ENCODE measurements around the gene SUN1. TPM values are rescaled to one million over a fixed set of nuclear protein-coding genes. Genes with fewer than 3 reads are reported as not detected.
A peak's percentile ranks its signal among the peaks of the same experiment; 100 is the strongest.

The SUN1 gene
- total and polyA plus RNA-seq, 4 donors = 24.8 to 162 (median 40.1) TPM

DNA sequence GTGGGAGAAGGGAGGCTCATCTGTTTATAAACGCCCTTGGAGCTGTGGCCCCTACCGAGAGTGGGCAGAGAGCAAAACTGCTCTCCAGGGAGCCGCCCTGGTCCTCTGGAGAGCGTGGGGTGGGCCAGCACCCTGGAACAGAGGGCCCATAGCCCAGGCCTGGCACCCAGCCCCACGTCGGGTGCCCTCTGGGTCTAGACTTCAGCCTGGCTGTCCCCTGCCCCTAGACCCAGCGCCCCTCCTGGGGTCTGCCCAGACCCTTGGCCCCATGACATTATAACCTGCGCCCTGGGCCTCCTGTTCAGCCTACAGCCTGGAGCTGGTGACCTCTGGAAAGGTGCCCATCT, 68.7 kb downstream of the SUN1 start (continued):
- no peak for TF ChIP-seq TAF1 (conservative IDR thresholded peaks at IDR 0.05)
- TF ChIP-seq, protein P1, sequence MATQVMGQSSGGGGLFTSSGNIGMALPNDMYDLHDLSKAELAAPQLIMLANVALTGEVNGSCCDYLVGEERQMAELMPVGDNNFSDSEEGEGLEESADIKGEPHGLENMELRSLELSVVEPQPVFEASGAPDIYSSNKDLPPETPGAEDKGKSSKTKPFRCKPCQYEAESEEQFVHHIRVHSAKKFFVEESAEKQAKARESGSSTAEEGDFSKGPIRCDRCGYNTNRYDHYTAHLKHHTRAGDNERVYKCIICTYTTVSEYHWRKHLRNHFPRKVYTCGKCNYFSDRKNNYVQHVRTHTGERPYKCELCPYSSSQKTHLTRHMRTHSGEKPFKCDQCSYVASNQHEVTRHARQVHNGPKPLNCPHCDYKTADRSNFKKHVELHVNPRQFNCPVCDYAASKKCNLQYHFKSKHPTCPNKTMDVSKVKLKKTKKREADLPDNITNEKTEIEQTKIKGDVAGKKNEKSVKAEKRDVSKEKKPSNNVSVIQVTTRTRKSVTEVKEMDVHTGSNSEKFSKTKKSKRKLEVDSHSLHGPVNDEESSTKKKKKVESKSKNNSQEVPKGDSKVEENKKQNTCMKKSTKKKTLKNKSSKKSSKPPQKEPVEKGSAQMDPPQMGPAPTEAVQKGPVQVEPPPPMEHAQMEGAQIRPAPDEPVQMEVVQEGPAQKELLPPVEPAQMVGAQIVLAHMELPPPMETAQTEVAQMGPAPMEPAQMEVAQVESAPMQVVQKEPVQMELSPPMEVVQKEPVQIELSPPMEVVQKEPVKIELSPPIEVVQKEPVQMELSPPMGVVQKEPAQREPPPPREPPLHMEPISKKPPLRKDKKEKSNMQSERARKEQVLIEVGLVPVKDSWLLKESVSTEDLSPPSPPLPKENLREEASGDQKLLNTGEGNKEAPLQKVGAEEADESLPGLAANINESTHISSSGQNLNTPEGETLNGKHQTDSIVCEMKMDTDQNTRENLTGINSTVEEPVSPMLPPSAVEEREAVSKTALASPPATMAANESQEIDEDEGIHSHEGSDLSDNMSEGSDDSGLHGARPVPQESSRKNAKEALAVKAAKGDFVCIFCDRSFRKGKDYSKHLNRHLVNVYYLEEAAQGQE (IDR thresholded peaks at IDR 0.05) = no peak

GRCh38 chr7:901388-902154, 69.3 kb downstream of the SUN1 start:
- H3K27ac ChIP-seq (ENCODE audit: low read depth in 1 of 2, low read length in 2 of 2) = no peak overlapping the region
- H3K27me3 ChIP-seq (ENCODE audit: control insufficient read depth in 4 of 4, insufficient read depth in 4 of 4, low read length in 3 of 4) = no peaks in the 10 kb centered on the region
- 39% methylated on average over 24 of the region's 24 CpGs for WGBS
- peaks cover under 1 to 7% (median 3%) of the 10 kb centered on the region in 4 donors for H3K36me3 ChIP-seq (ENCODE audit: control insufficient read depth in 4 of 4, insufficient read depth in 3 of 4, low read depth in 1 of 4, low read length in 3 of 4)
- H3K9me3 ChIP-seq (ENCODE audit: control insufficient read depth in 4 of 4, low read length in 3 of 4) = no peaks in the 10 kb centered on the region
- TF ChIP-seq YY1 (IDR thresholded peaks at IDR 0.05) (no peak), RXRA (IDR thresholded peaks at IDR 0.05) (peak; percentile 47 to 58), NR2F2 (IDR thresholded peaks at IDR 0.05) (no peak), ZBTB33 (IDR thresholded peaks at IDR 0.05) (no peak), FOXA1 (IDR thresholded peaks at IDR 0.05) (no peak), HNF4A (conservative IDR thresholded peaks at IDR 0.05) (peak; percentile 28 to 34), ATF3 (IDR thresholded peaks at IDR 0.05) (no peak), GABPA (IDR thresholded peaks at IDR 0.05 in 1 of 2, conservative IDR thresholded peaks at IDR 0.05 in 1 of 2) (no peak), EGR1 (IDR thresholded peaks at IDR 0.05; ENCODE audit: low read depth in 2 of 2) (no peak), FOXA2 (IDR thresholded peaks at IDR 0.05) (no peak), SP1 (IDR thresholded peaks at IDR 0.05) (peak; percentile 55)
- TF ChIP-seq, protein P1 (IDR thresholded peaks at IDR 0.05) = no peak
- TF ChIP-seq, protein P2, sequence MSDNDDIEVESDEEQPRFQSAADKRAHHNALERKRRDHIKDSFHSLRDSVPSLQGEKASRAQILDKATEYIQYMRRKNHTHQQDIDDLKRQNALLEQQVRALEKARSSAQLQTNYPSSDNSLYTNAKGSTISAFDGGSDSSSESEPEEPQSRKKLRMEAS (IDR thresholded peaks at IDR 0.05) = no peak
- H3K9ac ChIP-seq (ENCODE audit: low read depth in 1 of 2, low read length in 2 of 2) = no peak overlapping the region
- DNase-seq (ENCODE audit: low spot score) = peak; percentile 97
- H3K4me1 ChIP-seq (ENCODE audit: control insufficient read depth in 4 of 4, insufficient read depth in 4 of 4, low read length in 3 of 4) = peaks cover 2 to 14% (median 7%) of the 10 kb centered on the region in 4 donors
- H3K4me3 ChIP-seq (ENCODE audit: low read depth in 1 of 3, low read length in 3 of 3) = no peak overlapping the region
